WTC11 (cell line): ENCODE data around the gene ANKRD22.

ENCODE experiments used
- ARID4B ChIP-seq: sonication (generic); formaldehyde crosslinking; IDR thresholded peaks from 2 replicates; pipeline ENCODE4 v1.8.0; 2023; ENCODE audit warnings: missing genetic modification reagents, mild to moderate bottlenecking, borderline replicate concordance
- CREB1 ChIP-seq: sonication (generic); formaldehyde crosslinking; IDR thresholded peaks from 2 replicates; pipeline ENCODE4 v1.8.0; 2023; ENCODE audit warnings: mild to moderate bottlenecking, missing genetic modification reagents
- CTCF ChIP-seq: fragments of 200-600 bp; IDR thresholded peaks from 2 replicates; pipeline ENCODE4 v1.8.0; 2022; ENCODE audit warnings: antibody characterized with exemption
- FOXJ3 ChIP-seq: sonication (generic); formaldehyde crosslinking; IDR thresholded peaks from 2 replicates; pipeline ENCODE4 v1.9.0; 2021; ENCODE audit warnings: missing genetic modification reagents, mild to moderate bottlenecking, borderline replicate concordance
- GABPB1 ChIP-seq: sonication (generic); formaldehyde crosslinking; IDR thresholded peaks from 2 replicates; pipeline ENCODE4 v1.8.1; 2023; ENCODE audit warnings: mild to moderate bottlenecking, missing genetic modification reagents
- HMGXB4 ChIP-seq: sonication (generic); formaldehyde crosslinking; IDR thresholded peaks from 2 replicates; pipeline ENCODE4 v1.8.1; 2023; ENCODE audit warnings: mild to moderate bottlenecking, moderate library complexity, missing genetic modification reagents
- MYBL2 ChIP-seq: sonication (generic); formaldehyde crosslinking; IDR thresholded peaks from 2 replicates; pipeline ENCODE4 v1.8.1; 2023; ENCODE audit warnings: mild to moderate bottlenecking, moderate library complexity, missing genetic modification reagents
- ZBTB43 ChIP-seq: sonication (generic); formaldehyde crosslinking; IDR thresholded peaks from 2 replicates; pipeline ENCODE4 v1.8.1; 2023; ENCODE audit warnings: mild to moderate bottlenecking, missing genetic modification reagents
- TF ChIP-seq, protein P1 (sequence below): sonication (generic); formaldehyde crosslinking; IDR thresholded peaks from 2 replicates; pipeline ENCODE4 v1.8.0; 2022; ENCODE audit warnings: mild to moderate bottlenecking, missing genetic modification reagents

DNA sequence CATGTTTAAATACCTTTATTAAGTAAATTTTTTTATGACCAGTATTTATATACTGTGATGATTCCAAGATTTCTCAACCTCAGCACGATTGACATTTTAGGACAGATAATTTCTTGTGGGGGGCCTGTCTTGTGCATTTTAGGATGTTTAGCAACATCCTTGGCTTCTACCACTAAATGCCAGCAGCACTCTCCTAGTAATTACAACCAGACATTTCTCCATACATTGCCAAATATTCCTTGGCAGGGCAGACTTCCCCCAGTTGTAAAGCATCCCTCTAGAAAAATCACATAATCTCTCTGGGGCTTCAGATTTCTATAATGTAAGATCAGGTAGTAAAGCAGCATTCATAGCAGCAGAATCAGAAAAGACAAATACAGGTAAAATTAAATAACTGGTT lies 56.9 kb downstream of the ANKRD22 start:
- TF ChIP-seq CTCF, result no peak
- no peak for TF ChIP-seq ARID4B (CRISPR knock-in tag)
- TF ChIP-seq GABPB1 (CRISPR knock-in tag), result no peak
- TF ChIP-seq ZBTB43, result no peak
- no peak for TF ChIP-seq CREB1 (CRISPR knock-in tag)
- no peak for TF ChIP-seq FOXJ3 (CRISPR knock-in tag)
- no peak for TF ChIP-seq MYBL2 (CRISPR knock-in tag)
- TF ChIP-seq, protein P1, sequence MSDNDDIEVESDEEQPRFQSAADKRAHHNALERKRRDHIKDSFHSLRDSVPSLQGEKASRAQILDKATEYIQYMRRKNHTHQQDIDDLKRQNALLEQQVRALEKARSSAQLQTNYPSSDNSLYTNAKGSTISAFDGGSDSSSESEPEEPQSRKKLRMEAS (CRISPR knock-in tag), result no peak
- TF ChIP-seq HMGXB4 (CRISPR knock-in tag), result no peak
